ENCODE data around the gene OR6P1. TPM values are rescaled to one million over a fixed set of nuclear protein-coding genes. Genes with fewer than 3 reads are reported as not detected.

Gene OR6P1
- total and polyA plus RNA-seq, 2 donors (not counting 1 experiment from before 2014, with no cell fraction given) = not detected

DNA sequence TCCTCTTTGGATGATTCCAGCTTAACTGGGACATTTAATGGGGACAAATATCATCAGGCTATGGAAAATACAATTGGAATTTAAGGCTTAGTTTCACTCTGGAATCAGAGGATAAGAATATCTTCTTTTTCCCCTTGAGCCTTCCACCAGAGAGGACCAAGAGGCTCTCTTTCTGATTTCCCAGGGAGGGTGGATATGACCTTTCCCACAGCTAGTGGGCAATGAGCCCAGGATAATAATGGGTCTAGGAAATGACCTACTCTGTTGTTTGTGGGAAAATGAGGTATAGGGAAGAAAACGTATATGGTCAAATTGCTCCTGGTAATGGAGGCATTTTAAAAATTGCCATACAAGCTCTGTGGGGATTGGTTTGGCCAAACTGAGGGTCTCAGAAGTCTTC lies 18.1 kb downstream of the OR6P1 start:
- H4K20me1 ChIP-seq (ENCODE audit: control insufficient read depth, extremely low read depth, insufficient read depth, low read length) = no peaks in the 10 kb centered on the region
- no peak for TF ChIP-seq EZH2 (IDR thresholded peaks at IDR 0.05; ENCODE audit: low read length, missing control alignments)
- TF ChIP-seq, protein P1, sequence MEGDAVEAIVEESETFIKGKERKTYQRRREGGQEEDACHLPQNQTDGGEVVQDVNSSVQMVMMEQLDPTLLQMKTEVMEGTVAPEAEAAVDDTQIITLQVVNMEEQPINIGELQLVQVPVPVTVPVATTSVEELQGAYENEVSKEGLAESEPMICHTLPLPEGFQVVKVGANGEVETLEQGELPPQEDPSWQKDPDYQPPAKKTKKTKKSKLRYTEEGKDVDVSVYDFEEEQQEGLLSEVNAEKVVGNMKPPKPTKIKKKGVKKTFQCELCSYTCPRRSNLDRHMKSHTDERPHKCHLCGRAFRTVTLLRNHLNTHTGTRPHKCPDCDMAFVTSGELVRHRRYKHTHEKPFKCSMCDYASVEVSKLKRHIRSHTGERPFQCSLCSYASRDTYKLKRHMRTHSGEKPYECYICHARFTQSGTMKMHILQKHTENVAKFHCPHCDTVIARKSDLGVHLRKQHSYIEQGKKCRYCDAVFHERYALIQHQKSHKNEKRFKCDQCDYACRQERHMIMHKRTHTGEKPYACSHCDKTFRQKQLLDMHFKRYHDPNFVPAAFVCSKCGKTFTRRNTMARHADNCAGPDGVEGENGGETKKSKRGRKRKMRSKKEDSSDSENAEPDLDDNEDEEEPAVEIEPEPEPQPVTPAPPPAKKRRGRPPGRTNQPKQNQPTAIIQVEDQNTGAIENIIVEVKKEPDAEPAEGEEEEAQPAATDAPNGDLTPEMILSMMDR (conservative IDR thresholded peaks at IDR 0.05 in 1 of 2, IDR thresholded peaks at IDR 0.05 in 1 of 2; ENCODE audit: low read depth in 1 of 2, low read length in 2 of 2) = no peak

GRCh38 chr1:158547533-158547932 lies 22.8 kb downstream of the OR6P1 start:
- H3K27me3 ChIP-seq (ENCODE audit: control insufficient read depth, insufficient read depth, low read length) = no peaks in the 10 kb centered on the region
- TF ChIP-seq, protein P1 (conservative IDR thresholded peaks at IDR 0.05 in 1 of 2, IDR thresholded peaks at IDR 0.05 in 1 of 2; ENCODE audit: low read depth in 1 of 2, low read length in 2 of 2) = no peak
- TF ChIP-seq EZH2 (IDR thresholded peaks at IDR 0.05; ENCODE audit: low read length, missing control alignments) = no peak
- no peak overlapping the region for H2AFZ ChIP-seq (ENCODE audit: low read length)
- no peaks in the 10 kb centered on the region for H3K9me3 ChIP-seq (ENCODE audit: control insufficient read depth, insufficient read depth, low read depth, low read length)
- no peaks in the 10 kb centered on the region for H4K20me1 ChIP-seq (ENCODE audit: control insufficient read depth, extremely low read depth, insufficient read depth, low read length)
- no peak for DNase-seq (ENCODE audit: low read depth in 2 of 2)
- H3K9ac ChIP-seq (ENCODE audit: insufficient read depth, low read length) = no peak overlapping the region
- H3K4me2 ChIP-seq (ENCODE audit: extremely low read depth, insufficient read depth, low read length) = no peak overlapping the region
- no peaks in the 10 kb centered on the region for H3K4me1 ChIP-seq (ENCODE audit: control insufficient read depth, extremely low read depth, insufficient read depth, low read length)
- no peaks in the 10 kb centered on the region for H3K79me2 ChIP-seq (ENCODE audit: control insufficient read depth, insufficient read depth, low read length)
- no peak overlapping the region for H3K4me3 ChIP-seq (replicated peaks in 1 of 4; ENCODE audit: control extremely low read depth in 1 of 4, insufficient read depth in 1 of 4, low read depth in 3 of 4, low read length in 4 of 4)
- no peak overlapping the region for H3K27ac ChIP-seq (ENCODE audit: insufficient read depth, low read length)
- H3K36me3 ChIP-seq (ENCODE audit: control insufficient read depth, insufficient read depth, low read length) = no peaks in the 10 kb centered on the region

More for the DNA sequence above, 18.1 kb downstream of the OR6P1 start:
- H3K4me2 ChIP-seq (ENCODE audit: extremely low read depth, insufficient read depth, low read length) = no peak overlapping the region
- H3K27ac ChIP-seq (ENCODE audit: insufficient read depth, low read length) = no peak overlapping the region
- no peak overlapping the region for H3K9ac ChIP-seq (ENCODE audit: insufficient read depth, low read length)
- H3K4me3 ChIP-seq (replicated peaks in 1 of 4; ENCODE audit: control extremely low read depth in 1 of 4, insufficient read depth in 1 of 4, low read depth in 3 of 4, low read length in 4 of 4) = no peak overlapping the region
- no peaks in the 10 kb centered on the region for H3K79me2 ChIP-seq (ENCODE audit: control insufficient read depth, insufficient read depth, low read length)
- no peaks in the 10 kb centered on the region for H3K4me1 ChIP-seq (ENCODE audit: control insufficient read depth, extremely low read depth, insufficient read depth, low read length)
- H2AFZ ChIP-seq (ENCODE audit: low read length) = no peak overlapping the region
- no peaks in the 10 kb centered on the region for H3K9me3 ChIP-seq (ENCODE audit: control insufficient read depth, insufficient read depth, low read depth, low read length)
- H3K36me3 ChIP-seq (ENCODE audit: control insufficient read depth, insufficient read depth, low read length) = no peaks in the 10 kb centered on the region
- H3K27me3 ChIP-seq (ENCODE audit: control insufficient read depth, insufficient read depth, low read length) = no peaks in the 10 kb centered on the region
- DNase-seq (ENCODE audit: low read depth in 2 of 2) = no peak

DNA sequence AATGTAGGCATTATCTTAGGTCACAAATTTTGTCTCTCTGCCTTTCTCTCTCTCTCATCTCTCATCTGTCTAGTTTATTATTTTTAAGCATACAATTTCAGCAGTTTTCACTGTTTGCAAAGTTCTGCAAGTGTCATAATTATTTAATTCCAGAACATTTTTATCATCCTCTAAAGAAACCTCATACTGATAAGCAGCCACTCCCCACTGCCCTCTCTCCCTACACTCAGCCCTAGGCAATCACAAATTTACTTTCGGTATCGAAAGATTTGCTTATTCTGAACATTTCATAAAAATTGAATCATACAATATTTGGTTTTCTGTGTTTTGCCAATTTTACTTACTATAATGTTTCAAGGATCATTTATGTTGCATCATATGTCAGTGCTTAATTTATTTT lies 32.8 kb downstream of the OR6P1 start:
- no peak overlapping the region for H3K4me2 ChIP-seq (ENCODE audit: extremely low read depth, insufficient read depth, low read length)
- H3K4me1 ChIP-seq (ENCODE audit: control insufficient read depth, extremely low read depth, insufficient read depth, low read length) = no peaks in the 10 kb centered on the region
- H3K79me2 ChIP-seq (ENCODE audit: control insufficient read depth, insufficient read depth, low read length) = no peaks in the 10 kb centered on the region
- no peaks in the 10 kb centered on the region for H4K20me1 ChIP-seq (ENCODE audit: control insufficient read depth, extremely low read depth, insufficient read depth, low read length)
- no peak for DNase-seq (ENCODE audit: low read depth in 2 of 2)
- no peak overlapping the region for H2AFZ ChIP-seq (ENCODE audit: low read length)
- H3K27me3 ChIP-seq (ENCODE audit: control insufficient read depth, insufficient read depth, low read length) = no peaks in the 10 kb centered on the region
- H3K27ac ChIP-seq (ENCODE audit: insufficient read depth, low read length) = no peak overlapping the region
- H3K9ac ChIP-seq (ENCODE audit: insufficient read depth, low read length) = no peak overlapping the region
- no peaks in the 10 kb centered on the region for H3K36me3 ChIP-seq (ENCODE audit: control insufficient read depth, insufficient read depth, low read length)
- TF ChIP-seq EZH2 (IDR thresholded peaks at IDR 0.05; ENCODE audit: low read length, missing control alignments) = no peak
- TF ChIP-seq, protein P1 (conservative IDR thresholded peaks at IDR 0.05 in 1 of 2, IDR thresholded peaks at IDR 0.05 in 1 of 2; ENCODE audit: low read depth in 1 of 2, low read length in 2 of 2) = no peak
- H3K9me3 ChIP-seq (ENCODE audit: control insufficient read depth, insufficient read depth, low read depth, low read length) = no peaks in the 10 kb centered on the region
- no peak overlapping the region for H3K4me3 ChIP-seq (replicated peaks in 1 of 4; ENCODE audit: control extremely low read depth in 1 of 4, insufficient read depth in 1 of 4, low read depth in 3 of 4, low read length in 4 of 4)
